Measurements from ENCODE around the gene RASIP1.

DNA sequence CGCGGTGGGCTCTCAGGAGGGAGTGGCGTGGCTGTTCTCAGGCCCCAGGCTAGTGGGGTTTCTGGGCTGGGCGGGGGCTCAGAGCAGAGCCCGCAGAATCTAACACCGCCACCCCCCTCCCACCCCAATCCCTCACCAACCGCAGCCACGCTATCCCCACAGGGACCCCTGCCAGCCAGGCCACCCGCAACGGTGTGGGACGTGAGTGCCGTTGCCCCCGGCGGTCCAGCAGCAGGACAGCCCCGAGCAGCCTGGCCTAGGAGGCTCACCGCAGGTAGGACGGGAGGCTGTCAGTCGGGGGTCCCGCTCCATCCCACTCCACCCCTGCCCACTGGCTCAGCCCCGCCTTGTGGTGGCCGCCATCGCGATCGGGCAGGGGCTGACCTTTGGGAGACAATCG lies 67.4 kb downstream of the RASIP1 start, which contains the start of gene NTN5:
- TF ChIP-seq, protein P1, sequence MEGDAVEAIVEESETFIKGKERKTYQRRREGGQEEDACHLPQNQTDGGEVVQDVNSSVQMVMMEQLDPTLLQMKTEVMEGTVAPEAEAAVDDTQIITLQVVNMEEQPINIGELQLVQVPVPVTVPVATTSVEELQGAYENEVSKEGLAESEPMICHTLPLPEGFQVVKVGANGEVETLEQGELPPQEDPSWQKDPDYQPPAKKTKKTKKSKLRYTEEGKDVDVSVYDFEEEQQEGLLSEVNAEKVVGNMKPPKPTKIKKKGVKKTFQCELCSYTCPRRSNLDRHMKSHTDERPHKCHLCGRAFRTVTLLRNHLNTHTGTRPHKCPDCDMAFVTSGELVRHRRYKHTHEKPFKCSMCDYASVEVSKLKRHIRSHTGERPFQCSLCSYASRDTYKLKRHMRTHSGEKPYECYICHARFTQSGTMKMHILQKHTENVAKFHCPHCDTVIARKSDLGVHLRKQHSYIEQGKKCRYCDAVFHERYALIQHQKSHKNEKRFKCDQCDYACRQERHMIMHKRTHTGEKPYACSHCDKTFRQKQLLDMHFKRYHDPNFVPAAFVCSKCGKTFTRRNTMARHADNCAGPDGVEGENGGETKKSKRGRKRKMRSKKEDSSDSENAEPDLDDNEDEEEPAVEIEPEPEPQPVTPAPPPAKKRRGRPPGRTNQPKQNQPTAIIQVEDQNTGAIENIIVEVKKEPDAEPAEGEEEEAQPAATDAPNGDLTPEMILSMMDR (IDR thresholded peaks at IDR 0.05) = no peak
- no peak for TF ChIP-seq EZH2 (IDR thresholded peaks at IDR 0.05; ENCODE audit: borderline replicate concordance, insufficient read depth, low read depth, low read length, poor library complexity, severe bottlenecking)
